ENCODE measurements around the gene SNCAIP.

DNA sequence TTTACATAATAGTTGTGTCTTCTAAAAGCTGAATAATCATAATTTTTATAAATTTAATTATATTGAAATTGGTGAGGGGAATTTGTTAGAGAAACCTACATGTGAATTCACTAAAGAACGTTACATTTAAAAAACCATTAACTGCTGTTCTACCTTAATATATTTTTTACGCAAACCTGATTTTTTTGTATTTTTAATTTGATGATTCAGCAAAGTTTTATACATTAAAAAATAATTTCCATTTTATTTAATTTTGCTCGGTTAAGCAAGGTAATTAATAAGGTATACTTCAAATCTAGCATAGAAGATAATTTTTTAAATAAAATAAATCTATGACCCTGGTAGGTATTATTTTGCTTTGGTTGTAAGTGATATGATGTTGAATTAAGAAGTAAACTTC, 114.3 kb downstream of the SNCAIP start:
- TF ChIP-seq, protein P1, sequence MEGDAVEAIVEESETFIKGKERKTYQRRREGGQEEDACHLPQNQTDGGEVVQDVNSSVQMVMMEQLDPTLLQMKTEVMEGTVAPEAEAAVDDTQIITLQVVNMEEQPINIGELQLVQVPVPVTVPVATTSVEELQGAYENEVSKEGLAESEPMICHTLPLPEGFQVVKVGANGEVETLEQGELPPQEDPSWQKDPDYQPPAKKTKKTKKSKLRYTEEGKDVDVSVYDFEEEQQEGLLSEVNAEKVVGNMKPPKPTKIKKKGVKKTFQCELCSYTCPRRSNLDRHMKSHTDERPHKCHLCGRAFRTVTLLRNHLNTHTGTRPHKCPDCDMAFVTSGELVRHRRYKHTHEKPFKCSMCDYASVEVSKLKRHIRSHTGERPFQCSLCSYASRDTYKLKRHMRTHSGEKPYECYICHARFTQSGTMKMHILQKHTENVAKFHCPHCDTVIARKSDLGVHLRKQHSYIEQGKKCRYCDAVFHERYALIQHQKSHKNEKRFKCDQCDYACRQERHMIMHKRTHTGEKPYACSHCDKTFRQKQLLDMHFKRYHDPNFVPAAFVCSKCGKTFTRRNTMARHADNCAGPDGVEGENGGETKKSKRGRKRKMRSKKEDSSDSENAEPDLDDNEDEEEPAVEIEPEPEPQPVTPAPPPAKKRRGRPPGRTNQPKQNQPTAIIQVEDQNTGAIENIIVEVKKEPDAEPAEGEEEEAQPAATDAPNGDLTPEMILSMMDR (IDR thresholded peaks at IDR 0.05), result no peak
- TF ChIP-seq EP300 (IDR thresholded peaks at IDR 0.05; ENCODE audit: low read depth) (no peak), POLR2AphosphoS5 (IDR thresholded peaks at IDR 0.05) (no peak)

Measured in transverse colon (tissue), 4 donors.